Large intestine (tissue), 3 donors: Measurements from ENCODE around the gene ACSF3. TPM values are rescaled to one million over a fixed set of nuclear protein-coding genes. Genes with fewer than 3 reads are reported as not detected.

ENCODE experiments used
- DNase-seq, 2 donors: peaks; one replicate each; pipeline versions ENCODE4 v3.0.0 to v3.0.0-alpha.2; 2013
- H3K27ac ChIP-seq: one replicate; pipeline ENCODE4 v1.5.1; 2013; ENCODE audit warnings: low read length
- H3K27me3 ChIP-seq: 2 replicates; pipeline ENCODE4 v1.6.1; 2013; ENCODE audit warnings: low read length; ENCODE audit not compliant: control insufficient read depth, insufficient read depth
- H3K36me3 ChIP-seq: 2 replicates; pipeline ENCODE4 v1.6.1; 2013; ENCODE audit warnings: low read length; ENCODE audit not compliant: control insufficient read depth, insufficient read depth
- H3K4me1 ChIP-seq: one replicate; pipeline ENCODE4 v1.6.1; 2013; ENCODE audit warnings: low read length; ENCODE audit not compliant: control insufficient read depth, insufficient read depth
- H3K4me3 ChIP-seq: one replicate; pipeline ENCODE4 v1.5.1; 2013; ENCODE audit warnings: low read length
- H3K9me3 ChIP-seq: one replicate; pipeline ENCODE4 v1.6.1; 2013; ENCODE audit warnings: mild to moderate bottlenecking, low read depth, low read length, moderate library complexity; ENCODE audit not compliant: control insufficient read depth
- WGBS: methylation state at CpG from one replicate; pipeline ENCODE4 v1.1.5; 2013; ENCODE audit warnings: low lambda C conversion rate; ENCODE audit not compliant: insufficient coverage; 5-methylcytosine and 5-hydroxymethylcytosine counted together
- polyA plus RNA-seq: library from polyadenylated mRNA; unstranded; fragments of 120-200 nt; gene quantifications from one replicate; pipeline ENCODE4 v1.2.1, GENCODE V29; 2013

The ACSF3 gene
- polyA plus RNA-seq, 1 donor = 30.8 TPM

DNA sequence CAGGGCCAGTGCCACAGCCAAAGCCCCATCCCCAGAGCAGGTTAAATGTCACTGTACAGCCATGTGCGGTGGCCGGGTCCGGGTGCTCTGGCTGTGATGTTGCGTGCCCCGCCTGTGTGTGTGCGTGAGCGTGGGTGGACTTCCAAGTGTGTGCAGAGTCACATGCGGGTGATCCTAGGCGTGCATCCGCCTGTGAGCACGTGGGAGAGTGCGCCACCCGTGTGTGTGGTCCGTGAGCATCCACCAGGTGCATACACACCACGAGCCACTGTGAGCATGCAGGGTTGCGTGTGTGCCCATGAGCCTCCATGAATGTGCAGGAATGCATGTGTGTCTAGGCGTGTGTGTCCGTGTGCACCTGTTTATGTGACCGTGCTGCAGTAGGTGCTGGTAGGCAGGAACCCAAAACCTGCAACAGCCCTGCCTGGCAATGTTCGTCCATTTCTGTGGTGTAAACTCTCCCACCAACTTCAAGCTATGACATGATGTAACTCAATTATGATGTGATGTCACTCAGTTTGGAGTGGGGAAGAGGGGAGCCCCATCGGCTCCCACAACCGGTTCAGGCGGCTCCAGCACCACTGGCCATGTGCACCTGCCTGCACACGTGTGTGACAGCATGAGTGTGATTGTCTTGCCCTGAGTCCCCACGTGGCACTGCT lies 37.6 kb upstream of the ACSF3 start:
- no peak for DNase-seq
- WGBS = no CpG with 5 or more reads among the region's 25 CpGs
- no peaks in the 10 kb centered on the region for H3K36me3 ChIP-seq
- peaks cover 2% of the 10 kb centered on the region for H3K27me3 ChIP-seq
- no peaks in the 10 kb centered on the region for H3K4me1 ChIP-seq
- H3K27ac ChIP-seq = no peak overlapping the region
- H3K4me3 ChIP-seq = no peak overlapping the region
- H3K9me3 ChIP-seq = peaks cover 6% of the 10 kb centered on the region

DNA sequence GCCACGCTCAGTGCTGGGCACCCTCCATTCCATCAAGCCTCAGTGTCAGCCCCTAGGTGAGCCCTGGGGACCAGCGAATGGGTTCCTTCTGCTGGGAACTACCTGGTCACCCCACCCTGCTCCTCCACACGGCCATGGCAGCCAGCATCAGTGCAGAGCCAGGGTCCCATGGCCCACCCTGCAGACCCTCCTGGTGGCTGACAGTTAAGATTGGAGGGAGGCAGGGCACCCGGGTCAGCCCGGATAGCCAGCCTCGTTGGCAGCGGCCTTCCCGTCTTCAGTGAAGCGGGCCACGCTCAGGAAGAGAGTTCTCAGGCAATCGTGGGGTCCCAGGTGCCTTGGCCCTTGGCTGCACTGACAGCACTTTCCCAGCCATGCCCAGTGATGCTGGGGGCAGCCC lies 37.1 kb upstream of the ACSF3 start:
- no CpG with 5 or more reads among the region's 11 CpGs for WGBS
- no peak overlapping the region for H3K4me3 ChIP-seq
- H3K4me1 ChIP-seq = no peaks in the 10 kb centered on the region
- peaks cover 8% of the 10 kb centered on the region for H3K27me3 ChIP-seq
- no peak for DNase-seq
- H3K27ac ChIP-seq = no peak overlapping the region
- H3K36me3 ChIP-seq = no peaks in the 10 kb centered on the region
- peaks cover 6% of the 10 kb centered on the region for H3K9me3 ChIP-seq

DNA sequence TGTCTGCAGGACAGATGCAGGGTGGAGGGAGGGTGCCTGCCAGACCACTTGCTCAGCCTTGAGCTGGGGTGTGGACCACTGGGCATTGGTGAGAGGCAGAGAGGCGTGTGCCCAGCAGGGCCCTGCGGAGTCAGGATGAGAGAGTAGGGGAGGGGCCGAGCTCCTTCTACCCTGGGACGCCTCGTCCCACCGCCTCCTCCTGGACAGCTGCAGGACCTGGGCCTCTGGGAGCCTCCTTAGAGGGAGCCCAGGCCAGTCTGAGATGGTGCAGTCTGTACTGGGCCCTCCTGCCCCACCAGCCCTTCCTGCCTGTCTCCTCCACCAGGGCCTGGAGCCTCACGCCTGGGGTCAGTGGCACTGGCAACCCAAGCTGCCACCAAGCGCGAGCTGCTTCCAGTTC lies 35.9 kb upstream of the ACSF3 start:
- no peaks in the 10 kb centered on the region for H3K4me1 ChIP-seq
- H3K4me3 ChIP-seq = no peak overlapping the region
- H3K27me3 ChIP-seq = peaks cover 12% of the 10 kb centered on the region
- no peak overlapping the region for H3K27ac ChIP-seq
- H3K36me3 ChIP-seq = no peaks in the 10 kb centered on the region
- H3K9me3 ChIP-seq = no peaks in the 10 kb centered on the region
- no CpG with 5 or more reads among the region's 9 CpGs for WGBS
- DNase-seq = no peak

DNA sequence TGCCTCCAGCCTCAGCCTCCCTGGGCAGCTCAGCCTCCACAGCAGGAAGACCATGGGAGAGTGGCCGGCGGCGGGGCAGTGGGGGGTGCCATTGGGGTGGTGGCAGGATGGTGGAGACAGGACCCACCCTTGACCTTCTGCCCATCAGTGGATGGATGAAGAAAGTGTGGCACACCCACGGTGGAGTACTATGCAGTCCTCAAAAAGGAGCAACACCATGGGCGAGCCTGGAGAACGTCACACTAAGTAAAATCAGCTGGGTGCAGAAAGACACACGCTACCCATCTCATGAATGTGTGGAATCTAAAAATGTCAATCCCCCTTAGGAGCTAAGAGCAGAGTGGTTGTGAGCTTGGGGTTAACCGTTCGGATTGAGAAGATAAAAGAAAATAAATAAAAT lies 34.8 kb upstream of the ACSF3 start:
- H3K9me3 ChIP-seq = no peaks in the 10 kb centered on the region
- H3K36me3 ChIP-seq = no peaks in the 10 kb centered on the region
- no peaks in the 10 kb centered on the region for H3K4me1 ChIP-seq
- DNase-seq = no peak
- H3K27me3 ChIP-seq = peaks cover 12% of the 10 kb centered on the region
- no peak overlapping the region for H3K27ac ChIP-seq
- no peak overlapping the region for H3K4me3 ChIP-seq
- 100% methylated on average over 2 of the region's 9 CpGs for whole genome bisulfite sequencing

DNA sequence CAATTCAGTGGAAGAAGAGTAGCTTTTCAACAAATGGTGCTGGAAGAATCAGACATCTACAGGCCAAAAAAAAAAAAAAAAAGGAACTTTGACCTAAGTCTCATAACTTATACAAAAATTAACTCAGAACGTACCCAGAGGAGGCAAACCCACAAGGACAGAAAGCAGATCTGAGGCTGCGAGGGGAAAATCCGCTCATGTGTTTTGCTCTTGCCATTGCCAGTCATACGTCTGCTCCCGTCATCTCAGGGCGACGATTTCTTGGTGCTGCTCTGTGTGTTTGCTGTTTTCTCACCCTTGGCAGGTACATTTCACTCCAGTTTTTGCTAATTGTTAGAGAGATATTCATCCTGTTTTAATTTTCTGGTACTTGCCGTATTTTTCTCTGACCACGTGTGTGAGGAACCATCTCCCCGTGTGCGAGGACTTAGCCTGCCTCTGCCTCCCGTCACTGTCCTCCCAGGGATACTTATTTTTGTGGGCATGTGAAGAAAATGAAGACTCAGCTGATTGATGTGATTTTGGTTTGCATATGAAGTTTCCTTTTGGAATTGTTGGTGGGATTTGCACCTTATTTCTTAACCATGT lies 33.4 kb upstream of the ACSF3 start:
- 60% methylated on average over 1 of the region's 12 CpGs for WGBS
- H3K36me3 ChIP-seq = no peaks in the 10 kb centered on the region
- no peak overlapping the region for H3K4me3 ChIP-seq
- no peak overlapping the region for H3K27ac ChIP-seq
- no peak for DNase-seq
- H3K9me3 ChIP-seq = no peaks in the 10 kb centered on the region
- H3K4me1 ChIP-seq = no peaks in the 10 kb centered on the region
- peaks cover 12% of the 10 kb centered on the region for H3K27me3 ChIP-seq

DNA sequence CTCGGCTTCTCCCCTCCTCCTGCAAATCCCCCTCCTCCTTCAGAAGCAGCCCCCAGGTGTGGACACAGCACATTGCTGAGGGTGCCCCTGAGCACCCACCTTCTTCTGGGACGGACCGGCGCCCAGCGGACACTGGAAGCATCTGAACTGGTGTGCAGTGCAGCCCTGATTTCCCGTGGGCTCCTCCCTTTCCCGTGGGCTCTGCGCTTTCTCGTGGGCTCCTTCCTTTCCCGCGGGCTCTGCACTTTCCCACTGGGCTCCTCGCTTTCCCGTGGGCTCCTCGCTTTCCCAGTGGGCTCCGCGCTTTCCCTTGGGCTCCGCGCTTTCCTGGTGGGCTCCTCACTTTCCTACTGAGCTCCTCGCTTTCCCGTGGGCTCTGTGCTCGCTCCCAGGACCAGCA lies 32.6 kb upstream of the ACSF3 start:
- no peak for DNase-seq
- H3K9me3 ChIP-seq = no peaks in the 10 kb centered on the region
- no peak overlapping the region for H3K27ac ChIP-seq
- peaks cover 12% of the 10 kb centered on the region for H3K27me3 ChIP-seq
- H3K4me3 ChIP-seq = no peak overlapping the region
- no peaks in the 10 kb centered on the region for H3K36me3 ChIP-seq
- WGBS = no CpG with 5 or more reads among the region's 21 CpGs
- no peaks in the 10 kb centered on the region for H3K4me1 ChIP-seq

DNA sequence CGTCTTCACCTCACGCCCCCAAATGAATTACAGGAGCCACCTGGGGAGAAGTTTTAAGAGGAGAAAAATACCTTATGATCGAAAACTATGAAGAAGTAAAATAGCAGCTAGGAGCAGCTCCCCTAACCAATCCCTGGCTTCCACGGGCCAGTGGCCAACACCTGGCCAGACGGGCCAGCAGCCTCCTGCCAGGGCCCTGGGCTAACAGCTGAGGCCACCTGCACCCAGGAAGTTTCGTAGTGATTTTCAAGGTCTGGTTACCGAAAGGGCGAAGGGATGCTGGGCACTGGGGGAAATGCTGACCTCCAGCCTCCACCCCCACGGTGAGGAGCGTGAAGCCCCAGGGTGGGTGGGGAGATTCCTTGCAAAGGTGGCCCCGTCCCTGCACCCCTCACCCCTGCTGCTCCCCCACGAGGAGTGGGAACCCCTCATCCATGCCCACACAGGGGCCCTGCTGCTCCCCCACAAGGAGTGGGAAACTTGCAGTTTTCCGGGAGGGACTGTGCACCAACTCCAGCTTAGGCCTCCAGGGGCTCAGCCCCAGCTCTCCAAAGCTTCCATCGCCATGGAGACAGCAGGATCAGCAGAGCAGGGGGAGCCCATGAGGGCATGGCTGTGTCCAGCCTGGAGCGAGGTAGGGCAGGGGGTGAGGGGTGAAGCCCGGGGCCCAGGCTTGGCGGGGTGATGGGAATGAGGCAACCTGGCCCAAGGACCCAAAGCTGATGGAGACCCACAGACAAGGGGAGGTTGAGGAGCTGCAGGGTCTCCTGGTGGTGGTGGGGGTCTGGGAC lies 31.9 kb upstream of the ACSF3 start:
- no peaks in the 10 kb centered on the region for H3K9me3 ChIP-seq

DNA sequence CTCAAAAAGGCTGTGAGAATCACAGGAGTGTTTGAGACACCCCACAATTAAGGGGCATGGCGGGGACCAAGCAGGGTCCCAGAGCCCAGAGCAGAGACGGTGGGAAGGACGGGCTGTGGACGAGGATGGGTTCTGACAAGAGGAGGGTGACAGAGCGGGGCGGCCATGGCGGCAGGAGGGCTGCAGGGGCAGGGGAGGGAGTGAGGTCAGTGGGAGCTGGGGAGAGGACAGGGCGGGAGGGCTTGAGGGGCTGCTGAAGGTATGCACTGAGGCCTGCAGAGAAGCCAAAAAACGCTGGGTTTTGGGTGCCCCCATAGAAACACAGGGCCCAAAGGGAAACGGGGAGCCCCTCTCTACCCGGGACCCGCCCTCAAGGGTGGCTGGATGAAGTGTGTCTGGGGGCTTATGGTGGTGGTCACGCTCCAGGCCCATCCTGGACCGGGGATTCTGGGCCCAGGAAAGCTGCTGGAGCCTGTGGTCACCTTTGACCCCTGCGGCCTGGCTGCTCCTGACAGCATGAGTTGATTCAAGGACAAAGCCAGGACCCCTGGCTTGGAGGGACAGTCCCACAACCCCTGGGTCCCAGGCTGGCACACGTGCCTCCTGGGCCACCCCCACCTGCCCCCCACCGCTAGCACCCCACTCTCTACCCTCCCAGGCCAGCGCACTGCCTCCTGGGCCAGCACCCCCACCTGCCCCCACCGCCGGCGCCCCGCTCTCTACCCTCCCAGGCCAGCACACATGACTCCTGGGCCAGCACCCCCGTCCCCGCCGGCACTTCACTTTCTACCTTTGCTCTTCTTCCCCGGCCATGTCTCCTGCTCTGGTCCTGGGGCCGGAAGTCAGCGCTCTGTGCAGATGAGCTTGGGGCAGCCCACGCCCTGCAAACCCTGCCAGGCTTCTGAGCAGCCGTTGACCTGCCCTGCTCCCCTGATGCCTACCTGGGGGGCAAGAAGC lies 31.0 kb upstream of the ACSF3 start:
- no CpG with 5 or more reads among the region's 30 CpGs for WGBS
- no peaks in the 10 kb centered on the region for H3K4me1 ChIP-seq
- H3K27me3 ChIP-seq = peaks cover 28% of the 10 kb centered on the region
- H3K27ac ChIP-seq = no peak overlapping the region
- no peak for DNase-seq
- H3K9me3 ChIP-seq = no peaks in the 10 kb centered on the region
- H3K36me3 ChIP-seq = no peaks in the 10 kb centered on the region
- H3K4me3 ChIP-seq = no peak overlapping the region

More for the DNA sequence above, 31.9 kb upstream of the ACSF3 start:
- H3K27ac ChIP-seq = no peak overlapping the region
- no peaks in the 10 kb centered on the region for H3K4me1 ChIP-seq
- H3K4me3 ChIP-seq = no peak overlapping the region
- DNase-seq = no peak
- no peaks in the 10 kb centered on the region for H3K36me3 ChIP-seq
- WGBS = no CpG with 5 or more reads among the region's 17 CpGs
- H3K27me3 ChIP-seq = peaks cover 19% of the 10 kb centered on the region

DNA sequence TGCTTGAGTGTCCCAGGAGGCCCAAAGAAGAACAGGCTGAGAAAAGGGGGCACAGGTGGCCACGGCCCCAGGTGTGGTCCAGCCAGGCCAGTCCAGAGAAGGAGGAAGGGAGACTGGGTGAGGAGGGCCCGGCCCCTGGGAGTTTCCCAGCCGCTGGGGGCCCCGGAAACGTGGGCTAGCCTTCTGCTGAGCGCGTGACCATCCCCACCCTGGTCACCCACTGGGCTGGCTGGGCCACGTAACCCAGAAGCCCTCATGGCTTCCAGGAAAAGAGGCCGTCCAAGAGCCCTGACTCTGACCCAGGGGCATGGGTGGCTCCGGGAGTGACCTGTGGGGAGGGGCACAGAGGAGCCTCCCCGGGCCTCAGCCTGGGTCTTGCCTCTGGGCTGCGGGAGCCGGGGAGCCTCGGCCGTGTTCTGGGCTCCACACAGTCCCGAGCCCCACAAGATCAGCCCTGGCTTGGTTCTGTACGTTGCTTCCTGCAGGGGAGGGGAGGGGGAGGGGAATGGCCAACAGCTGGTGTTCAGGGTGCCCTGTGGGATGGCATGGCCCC lies 29.8 kb upstream of the ACSF3 start:
- Histone ChIP-seq H3K4me1 (no peaks in the 10 kb centered on the region), H3K4me3 (no peak overlapping the region), H3K36me3 (no peaks in the 10 kb centered on the region), H3K27ac (no peak overlapping the region), H3K27me3 (peaks cover 37% of the 10 kb centered on the region), H3K9me3 (no peaks in the 10 kb centered on the region)
- DNase-seq = no peak
- WGBS = no CpG with 5 or more reads among the region's 17 CpGs
